VCaP (cell line): ENCODE data around the gene HNRNPF.

Experiments used
- H3K27ac ChIP-seq: fragments of 450-650 bp; 2 replicates; pipeline ENCODE4 v1.5.1; 2017
- CTCF ChIP-seq: fragments of 450-650 bp; conservative IDR thresholded peaks from 2 replicates; pipeline ENCODE4 v1.5.1; 2017; ENCODE audit warnings: mild to moderate bottlenecking, moderate library complexity

HNRNPF gene

GRCh38 chr10:43392748-43393147 is 16.2 kb downstream of the HNRNPF start:
- no peak for TF ChIP-seq CTCF
- peak overlapping the region; percentile 99 for H3K27ac ChIP-seq

- peak overlapping the region; percentile 99; the same call in 1 of the 2 replicates for H3K27ac ChIP-seq
- TF ChIP-seq CTCF, result no peak
Observed at GRCh38 chr10:43391496-43391895, 17.5 kb downstream of the HNRNPF start.

GRCh38 chr10:43390759-43391158 is 18.2 kb downstream of the HNRNPF start:
- 0 out of 2 replicates have a peak overlapping the region, but pooled peaks have one; percentile 5 for H3K27ac ChIP-seq
- TF ChIP-seq CTCF, result peak; percentile 69

- TF ChIP-seq CTCF, result no peak
- H3K27ac ChIP-seq, result 0 out of 2 replicates have a peak overlapping the region, but pooled peaks have one; percentile 5
Observed at GRCh38 chr10:43390333-43390732, 18.7 kb downstream of the HNRNPF start.

GRCh38 chr10:43389867-43390266 is 19.1 kb downstream of the HNRNPF start:
- no peak for TF ChIP-seq CTCF
- 0 out of 2 replicates have a peak overlapping the region, but pooled peaks have one; percentile 5 for H3K27ac ChIP-seq

- no peak for TF ChIP-seq CTCF
- H3K27ac ChIP-seq, result no peak overlapping the region
Observed at GRCh38 chr10:43387678-43388032, 21.3 kb downstream of the HNRNPF start.

GRCh38 chr10:43386981-43387677 is 21.9 kb downstream of the HNRNPF start:
- no peak overlapping the region for H3K27ac ChIP-seq
- TF ChIP-seq CTCF, result no peak
